ENCODE data around the gene DNAJC22. TPM values are rescaled to one million over a fixed set of nuclear protein-coding genes. Genes with fewer than 3 reads are reported as not detected.
A peak's percentile ranks its signal among the peaks of the same experiment; 100 is the strongest.

DNAJC22 gene
- total RNA-seq, 1 donor from 2014 or later: 0.70 TPM

DNA sequence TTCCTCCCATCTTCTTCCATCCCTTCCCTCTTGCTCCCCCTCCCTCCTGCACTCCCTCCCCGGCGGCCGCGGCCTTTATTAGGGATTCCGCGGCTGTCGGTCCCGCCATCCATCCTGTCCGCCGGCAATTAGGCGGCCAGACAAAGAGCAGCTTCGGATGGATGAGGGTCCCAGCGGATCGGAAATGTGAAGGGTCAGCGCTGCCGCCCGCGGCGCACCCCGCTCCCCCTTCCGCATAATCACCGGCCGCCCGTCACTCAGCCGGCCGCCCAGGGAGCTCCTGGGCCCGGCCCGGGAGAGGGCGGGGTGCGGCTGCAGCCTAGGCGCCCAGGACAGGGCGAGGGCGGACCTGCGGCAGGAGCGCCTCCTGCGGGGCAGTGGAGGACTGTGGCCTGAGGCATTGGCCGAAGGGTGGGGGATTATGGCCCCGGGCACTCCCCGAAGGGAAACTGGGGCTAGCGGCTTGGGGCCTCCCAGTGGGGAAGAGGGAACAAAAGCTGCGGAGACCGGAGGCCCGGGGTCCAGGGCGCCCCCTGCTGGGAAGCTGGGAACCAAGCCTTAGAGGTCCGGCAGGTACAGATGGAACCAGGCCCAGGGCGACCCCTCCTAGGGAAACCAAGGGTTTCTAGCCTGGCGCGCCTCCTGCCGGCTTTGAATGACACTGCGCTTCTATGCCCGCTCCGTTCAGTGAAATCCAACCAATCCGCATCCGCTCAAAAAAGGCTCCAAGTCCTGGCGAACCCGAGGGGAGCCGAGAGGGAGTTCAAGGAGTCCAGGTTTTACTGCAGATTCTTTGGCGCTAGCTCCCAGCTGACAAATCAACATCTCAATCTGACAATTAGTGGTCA, 4.4 kb upstream of the DNAJC22 start:
- intact Hi-C loops (cut with DNase I): no loop called here
- DNase-seq (ENCODE audit: low spot score): peak; percentile 88

DNA sequence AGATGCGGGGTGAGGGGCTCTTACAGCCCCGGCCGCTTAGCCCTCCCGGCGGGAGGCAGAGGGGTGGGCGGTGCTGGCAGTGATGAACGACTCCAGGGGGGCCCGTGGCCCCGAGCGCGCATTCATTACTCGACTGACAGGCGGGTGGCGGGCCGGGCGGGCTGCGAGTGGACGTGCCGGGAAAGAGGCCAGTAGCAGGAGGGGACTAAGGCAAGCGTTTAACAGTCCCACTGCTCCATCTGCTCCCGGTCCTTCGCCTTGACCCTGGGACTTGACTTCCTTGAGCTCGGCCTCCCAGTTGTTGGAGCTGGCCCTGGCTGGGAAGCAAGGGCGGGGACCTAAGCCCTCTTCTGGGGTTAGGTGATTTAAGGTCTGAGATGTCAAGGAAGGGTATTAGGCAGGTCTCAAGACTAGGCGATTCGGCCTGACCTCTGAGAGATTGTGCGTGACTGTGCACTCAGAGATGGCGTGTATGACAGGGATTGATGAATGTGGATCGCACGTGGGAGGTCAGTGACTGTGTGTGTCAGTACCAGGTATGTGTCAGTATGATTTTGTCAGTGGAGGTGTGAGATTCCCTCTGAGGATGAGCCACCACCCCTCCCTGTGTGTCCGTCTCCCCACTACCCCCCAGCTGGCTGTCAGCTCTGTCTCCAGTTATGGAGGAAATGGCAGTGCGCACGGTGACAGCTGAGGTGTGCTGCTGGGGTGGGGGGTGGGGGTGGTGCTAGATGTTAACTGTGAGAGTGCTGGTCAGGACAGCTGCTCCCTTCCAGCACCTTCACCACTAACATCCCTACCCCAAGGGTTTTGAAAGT, 3.6 kb upstream of the DNAJC22 start:
- no peak for DNase-seq (ENCODE audit: low spot score)
- intact Hi-C loops (cut with DNase I): no loop called here

- DNase-seq (ENCODE audit: low spot score): no peak
- intact Hi-C loops (cut with DNase I): no loop called here
These were observed 2.1 kb upstream of the DNAJC22 start for GRCh38 chr12:49344486-49345050.

DNA sequence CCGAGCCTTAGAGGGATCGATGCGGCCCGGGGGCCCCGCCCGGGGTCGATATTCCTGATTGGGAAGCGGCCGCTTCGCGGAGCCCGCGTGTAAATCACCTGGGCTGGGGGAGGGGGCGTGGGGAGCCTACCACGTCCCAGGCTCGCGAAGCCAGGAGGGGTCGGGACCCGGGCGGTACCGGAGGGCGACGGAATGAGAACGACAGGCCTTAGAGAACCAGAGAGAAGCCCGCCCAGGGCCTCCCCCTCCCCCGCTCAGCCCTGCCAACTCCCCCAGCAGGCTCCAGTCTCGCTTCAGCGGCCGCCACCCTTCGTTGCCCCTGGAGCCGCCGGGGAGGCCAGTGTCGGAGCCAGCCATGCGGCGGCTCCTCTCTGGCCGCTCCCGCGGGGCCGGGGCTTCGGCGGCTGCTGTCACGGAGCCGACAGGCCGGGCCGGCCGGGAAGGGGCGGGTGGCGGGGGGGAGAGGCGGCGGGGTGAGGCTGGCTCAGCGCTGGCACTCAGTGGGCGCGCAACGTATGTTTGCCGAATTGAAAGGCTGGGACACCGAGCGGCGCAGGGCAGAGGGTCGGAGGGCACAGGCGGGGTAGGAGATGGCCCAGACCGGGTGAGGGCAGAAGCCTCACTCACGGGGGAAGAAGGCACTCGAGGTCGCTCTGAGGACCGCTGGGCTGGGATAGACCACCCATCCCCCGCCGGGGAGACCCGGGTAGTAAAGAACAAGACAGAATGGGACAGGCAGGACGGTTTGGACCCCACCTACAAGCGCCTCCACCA, 1.4 kb upstream of the DNAJC22 start:
- no peak for DNase-seq (ENCODE audit: low spot score)
- intact Hi-C loops (cut with DNase I): no loop called here

GRCh38 chr12:49345825-49346658, 646 bp upstream of the DNAJC22 start:
- no peak for DNase-seq (ENCODE audit: low spot score)
- intact Hi-C loops (cut with DNase I): loop anchor here (2.0 kb wide), 1 partner anchor 57 kb away; no protein-coding TSS in a partner anchor

GRCh38 chr12:49347311-49348193, 864 bp downstream of the DNAJC22 start:
- DNase-seq (ENCODE audit: low spot score): peak; percentile 92
- intact Hi-C loops (cut with DNase I): loop anchor here (2.0 kb wide), 1 partner anchor 59 kb away; no protein-coding TSS in a partner anchor

GRCh38 chr12:49348781-49349180, 2.1 kb downstream of the DNAJC22 start:
- no peak for DNase-seq (ENCODE audit: low spot score)
- intact Hi-C loops (cut with DNase I): no loop called here

DNA sequence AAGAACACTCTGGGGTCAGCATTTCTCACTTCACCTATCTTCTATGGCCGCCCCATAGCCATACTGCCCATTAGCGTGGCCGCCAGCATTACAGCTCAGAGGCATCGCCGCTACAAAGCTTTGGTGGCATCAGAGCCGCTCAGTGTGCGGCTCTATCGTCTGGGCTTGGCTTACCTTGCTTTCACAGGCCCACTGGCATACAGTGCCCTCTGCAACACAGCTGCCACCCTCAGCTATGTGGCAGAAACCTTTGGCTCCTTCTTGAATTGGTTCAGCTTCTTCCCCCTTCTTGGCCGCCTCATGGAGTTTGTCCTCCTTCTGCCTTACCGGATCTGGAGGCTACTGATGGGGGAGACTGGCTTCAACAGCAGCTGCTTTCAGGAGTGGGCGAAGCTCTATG, 2.6 kb downstream of the DNAJC22 start:
- intact Hi-C loops (cut with DNase I): no loop called here
- no peak for DNase-seq (ENCODE audit: low spot score)

DNA sequence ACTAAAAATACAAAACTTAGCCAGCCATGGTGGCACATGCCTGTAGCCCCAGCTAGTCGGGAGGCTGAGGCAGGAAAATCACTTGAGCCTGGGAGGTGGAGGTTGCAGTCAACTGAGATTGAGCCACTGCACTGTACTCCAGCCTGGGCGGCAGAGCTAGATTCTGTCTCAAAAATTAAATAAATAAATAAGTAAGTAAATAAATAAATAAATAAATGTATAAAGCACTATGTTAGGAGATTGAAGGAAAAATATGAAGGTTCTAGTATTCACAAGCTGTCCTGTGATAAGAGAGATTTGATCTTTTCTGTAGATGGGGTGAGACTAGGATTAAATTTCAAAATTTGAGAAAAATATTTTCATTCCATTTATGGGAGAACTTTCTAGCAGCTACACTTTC, 5.7 kb downstream of the DNAJC22 start:
- no peak for DNase-seq (ENCODE audit: low spot score)
- intact Hi-C loops (cut with DNase I): no loop called here

- intact Hi-C loops (cut with DNase I): no loop called here
- no peak for DNase-seq (ENCODE audit: low spot score)
These were observed 9.2 kb downstream of the DNAJC22 start for GRCh38 chr12:49355913-49356312.

DNA sequence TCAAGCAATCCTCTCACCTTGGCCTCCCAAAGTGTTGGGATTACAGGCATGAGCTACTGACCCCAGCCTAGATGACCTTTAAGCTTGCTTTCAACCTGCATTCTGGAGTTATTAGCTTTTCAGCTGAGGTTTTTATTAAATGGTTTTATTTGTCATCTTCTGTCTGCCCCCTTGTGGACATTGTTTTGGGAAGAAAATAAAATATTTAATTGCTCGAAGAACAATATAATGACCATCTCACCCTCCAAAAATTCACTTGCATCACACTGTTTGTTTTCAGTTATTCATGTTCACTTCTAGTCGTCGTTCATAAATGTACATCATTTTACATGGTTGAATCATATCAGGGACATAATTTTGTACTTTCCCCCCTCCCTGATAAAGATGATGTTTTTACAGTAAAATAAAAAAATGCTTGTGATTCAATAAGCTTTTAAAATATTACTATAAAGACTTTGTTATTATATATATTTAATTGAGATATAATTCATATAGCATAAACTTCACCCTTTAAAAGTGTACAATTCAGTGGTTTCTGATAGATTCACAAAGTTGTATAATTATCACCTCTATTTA, 10.5 kb downstream of the DNAJC22 start:
- no peak for DNase-seq (ENCODE audit: low spot score)
- intact Hi-C loops (cut with DNase I): no loop called here

DNA sequence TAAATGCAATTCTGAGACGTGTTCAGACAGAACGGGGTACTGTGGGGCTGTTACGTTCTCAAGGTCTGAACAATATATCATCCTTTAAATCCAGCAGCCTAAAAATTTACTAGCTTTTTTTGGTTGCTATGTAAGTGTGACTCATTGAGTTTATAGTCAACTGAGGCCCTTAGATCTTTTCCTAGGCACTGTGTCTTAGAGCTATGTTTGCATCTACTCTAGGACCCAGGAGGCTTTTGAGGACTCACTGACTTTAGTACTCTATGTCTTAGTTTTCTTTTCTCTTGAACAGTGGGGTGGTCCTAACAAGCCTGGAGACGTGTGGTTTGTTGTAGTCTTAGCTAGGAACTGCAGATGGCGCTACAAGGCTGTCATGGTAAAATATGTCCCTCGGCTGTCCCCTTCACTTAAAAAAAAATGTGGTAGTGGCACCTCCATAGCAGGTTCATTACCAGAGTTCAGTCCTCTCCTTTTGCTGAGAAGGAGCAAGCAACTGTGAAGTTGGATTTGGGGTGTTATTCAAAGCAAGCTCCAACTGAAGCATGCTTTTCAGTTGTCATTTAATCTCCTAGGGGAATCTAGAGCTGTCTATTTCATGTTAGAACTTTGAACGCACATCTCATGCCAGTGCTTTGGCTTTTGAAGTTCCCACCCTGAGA, 11.9 kb downstream of the DNAJC22 start:
- intact Hi-C loops (cut with DNase I): loop anchor here (1.0 kb wide), 1 partner anchor 157 kb away; no protein-coding TSS in a partner anchor
- DNase-seq (ENCODE audit: low spot score): no peak

- no peak for DNase-seq (ENCODE audit: low spot score)
- intact Hi-C loops (cut with DNase I): no loop called here
These were observed 13.0 kb downstream of the DNAJC22 start for GRCh38 chr12:49359671-49360070.

GRCh38 chr12:49362077-49362476, 15.4 kb downstream of the DNAJC22 start:
- no peak for DNase-seq (ENCODE audit: low spot score)

GRCh38 chr12:49364989-49365388, 18.3 kb downstream of the DNAJC22 start:
- intact Hi-C loops (cut with DNase I): loop anchor here (5.0 kb wide), 1 partner anchor 217 kb away; no protein-coding TSS in a partner anchor

More at GRCh38 chr12:49362077-49362476, 15.4 kb downstream of the DNAJC22 start:
- intact Hi-C loops (cut with DNase I): no loop called here

GRCh38 chr12:49365542-49365941, 18.9 kb downstream of the DNAJC22 start:
- intact Hi-C loops (cut with DNase I): loop anchor here (5.0 kb wide), 1 partner anchor 217 kb away; no protein-coding TSS in a partner anchor
- DNase-seq (ENCODE audit: low spot score): no peak

More at GRCh38 chr12:49364989-49365388, 18.3 kb downstream of the DNAJC22 start:
- no peak for DNase-seq (ENCODE audit: low spot score)
